Muscle of leg (tissue), 11 donors: Measurements from ENCODE around the gene TNS1. TPM values are rescaled to one million over a fixed set of nuclear protein-coding genes. Genes with fewer than 3 reads are reported as not detected.
A peak's percentile ranks its signal among the peaks of the same experiment; 100 is the strongest.

ENCODE experiments used
- DNase-seq: peaks from one replicate; pipeline ENCODE4 v3.0.0; 2013
- H3K27ac ChIP-seq: one replicate; pipeline ENCODE4 v1.5.1; 2013; ENCODE audit warnings: mild to moderate bottlenecking, low read length, control low read depth
- H3K27me3 ChIP-seq: one replicate; pipeline ENCODE4 v1.6.1; 2013; ENCODE audit warnings: low read length; ENCODE audit not compliant: control insufficient read depth, insufficient read depth
- H3K36me3 ChIP-seq: one replicate; pipeline ENCODE4 v1.6.1; 2013; ENCODE audit warnings: low read length; ENCODE audit not compliant: control insufficient read depth, insufficient read depth
- H3K4me1 ChIP-seq: one replicate; pipeline ENCODE4 v1.6.1; 2013; ENCODE audit warnings: low read length; ENCODE audit not compliant: control insufficient read depth, insufficient read depth
- H3K4me3 ChIP-seq: one replicate; pipeline ENCODE4 v1.5.1; 2013; ENCODE audit warnings: low read length, control low read depth
- H3K9me3 ChIP-seq: replicated peaks from 2 replicates; pipeline ENCODE4 v1.6.1; 2013; ENCODE audit warnings: low read depth, low read length; ENCODE audit not compliant: control insufficient read depth
- WGBS: methylation state at CpG from one replicate; pipeline ENCODE4 v1.1.5; 2013; ENCODE audit warnings: missing lambda C conversion rate; ENCODE audit not compliant: insufficient coverage; 5-methylcytosine and 5-hydroxymethylcytosine counted together
- polyA plus RNA-seq, 8 donors: library from polyadenylated mRNA; unstranded; fragments of 120-200 nt; gene quantifications; one replicate each; pipeline versions ENCODE4 v1.2.1 to v1.2.3, GENCODE V29; 2013; ENCODE audit warnings: inconsistent platforms in 1 of 8, low replicate concordance in 1 of 8; ENCODE audit not compliant: insufficient read length in 8 of 8, insufficient read depth in 1 of 8
- total RNA-seq: library from RNA; stranded (reverse); fragments of 120-200 nt; gene quantifications from one replicate; pipeline ENCODE4 v1.2.4, GENCODE V29; 2013

The TNS1 gene
- total and polyA plus RNA-seq, 9 donors = 68.1 to 129 (median 114) TPM

GRCh38 chr2:217940261-217941220 is 62.3 kb downstream of the TNS1 start:
- no peak overlapping the region for H3K27ac ChIP-seq
- no peaks in the 10 kb centered on the region for H3K9me3 ChIP-seq
- H3K4me1 ChIP-seq = peaks cover 88% of the 10 kb centered on the region
- no peak overlapping the region for H3K4me3 ChIP-seq
- DNase-seq = no peak
- no peaks in the 10 kb centered on the region for H3K27me3 ChIP-seq
- WGBS = 72% methylated on average over 8 of the region's 13 CpGs
- H3K36me3 ChIP-seq = peaks cover 13% of the 10 kb centered on the region

- Histone ChIP-seq H3K4me1 (peaks cover 93% of the 10 kb centered on the region), H3K27ac (no peak overlapping the region), H3K9me3 (no peaks in the 10 kb centered on the region), H3K27me3 (no peaks in the 10 kb centered on the region), H3K36me3 (peaks cover 13% of the 10 kb centered on the region), H3K4me3 (no peak overlapping the region)
- no CpG with 5 or more reads among the region's 7 CpGs for WGBS
- DNase-seq = no peak
Observed at GRCh38 chr2:217939629-217940245, 63.1 kb downstream of the TNS1 start.

GRCh38 chr2:217939220-217939619 is 63.6 kb downstream of the TNS1 start:
- no peak for DNase-seq
- Histone ChIP-seq H3K4me3 (no peak overlapping the region), H3K36me3 (peaks cover 13% of the 10 kb centered on the region), H3K27me3 (no peaks in the 10 kb centered on the region), H3K4me1 (peaks cover 96% of the 10 kb centered on the region), H3K27ac (peak overlapping the region; percentile 7), H3K9me3 (no peaks in the 10 kb centered on the region)
- WGBS = 81% methylated on average over 3 of the region's 3 CpGs

GRCh38 chr2:217938036-217938435 is 64.8 kb downstream of the TNS1 start:
- no peaks in the 10 kb centered on the region for H3K27me3 ChIP-seq
- no peaks in the 10 kb centered on the region for H3K9me3 ChIP-seq
- peak overlapping the region; percentile 81 for H3K27ac ChIP-seq
- no peak overlapping the region for H3K4me3 ChIP-seq
- H3K36me3 ChIP-seq = peaks cover 13% of the 10 kb centered on the region
- H3K4me1 ChIP-seq = peaks cover 96% of the 10 kb centered on the region
- peak; percentile 73 for DNase-seq
- WGBS = no CpG with 5 or more reads among the region's 6 CpGs

GRCh38 chr2:217937446-217937845 is 65.3 kb downstream of the TNS1 start:
- Histone ChIP-seq H3K4me1 (peaks cover 96% of the 10 kb centered on the region), H3K27me3 (no peaks in the 10 kb centered on the region), H3K27ac (peak overlapping the region; percentile 81), H3K36me3 (peaks cover 16% of the 10 kb centered on the region), H3K9me3 (no peaks in the 10 kb centered on the region), H3K4me3 (no peak overlapping the region)
- DNase-seq = no peak
- WGBS = 26% methylated on average over 6 of the region's 8 CpGs

GRCh38 chr2:217936952-217937351 is 65.8 kb downstream of the TNS1 start:
- WGBS = 43% methylated on average over 10 of the region's 10 CpGs
- Histone ChIP-seq H3K27me3 (no peaks in the 10 kb centered on the region), H3K27ac (peak overlapping the region; percentile 81), H3K4me1 (peaks cover 95% of the 10 kb centered on the region), H3K36me3 (peaks cover 16% of the 10 kb centered on the region), H3K9me3 (no peaks in the 10 kb centered on the region), H3K4me3 (no peak overlapping the region)
- no peak for DNase-seq

GRCh38 chr2:217935901-217936684 is 66.7 kb downstream of the TNS1 start:
- Histone ChIP-seq H3K36me3 (peaks cover 20% of the 10 kb centered on the region), H3K27ac (peak overlapping the region; percentile 60), H3K4me3 (no peak overlapping the region), H3K9me3 (no peaks in the 10 kb centered on the region), H3K27me3 (no peaks in the 10 kb centered on the region), H3K4me1 (peaks cover 93% of the 10 kb centered on the region)
- 48% methylated on average over 5 of the region's 10 CpGs for WGBS
- DNase-seq = no peak

GRCh38 chr2:217935235-217935879 is 67.4 kb downstream of the TNS1 start:
- 33% methylated on average over 5 of the region's 7 CpGs for WGBS
- Histone ChIP-seq H3K9me3 (no peaks in the 10 kb centered on the region), H3K36me3 (peaks cover 20% of the 10 kb centered on the region), H3K4me3 (no peak overlapping the region), H3K4me1 (peaks cover 94% of the 10 kb centered on the region), H3K27ac (peak overlapping the region; percentile 87), H3K27me3 (no peaks in the 10 kb centered on the region)
- DNase-seq = peak; percentile 70

GRCh38 chr2:217934321-217935131 is 68.3 kb downstream of the TNS1 start:
- Histone ChIP-seq H3K36me3 (peaks cover 22% of the 10 kb centered on the region), H3K4me1 (peaks cover 94% of the 10 kb centered on the region), H3K4me3 (no peak overlapping the region), H3K9me3 (no peaks in the 10 kb centered on the region), H3K27ac (peak overlapping the region; percentile 87), H3K27me3 (no peaks in the 10 kb centered on the region)
- DNase-seq = peak; percentile 90
- WGBS = 14% methylated on average over 8 of the region's 13 CpGs
